Neural cell (in vitro differentiated cells): ENCODE data around the gene SGSM1. TPM values are rescaled to one million over a fixed set of nuclear protein-coding genes. Genes with fewer than 3 reads are reported as not detected.

Experiments
- H2AFZ ChIP-seq: fragments of 200-600, 300-800 bp; sonication (generic), shearing (Covaris generic); 2 replicates; pipeline ENCODE4 v1.6.0; 2014; ENCODE audit warnings: low read depth, mild to moderate bottlenecking, antibody characterized with exemption, low read length, moderate library complexity
- H3F3A ChIP-seq: fragments of 200-600 bp; shearing (Covaris generic); 2 replicates; pipeline ENCODE4 v1.6.1; 2016; ENCODE audit warnings: mild to moderate bottlenecking, moderate library complexity, mixed read lengths, antibody characterized with exemption, low read length; ENCODE audit not compliant: insufficient read depth, poor library complexity, severe bottlenecking
- H3K27ac ChIP-seq: fragments of 200-600, 300-800 bp; sonication (generic), shearing (Covaris generic); 2 replicates; pipeline ENCODE4 v1.5.1; 2014; ENCODE audit warnings: mild to moderate bottlenecking, low read length, moderate library complexity
- H3K27me3 ChIP-seq: fragments of 300-800, 200-600 bp; sonication (generic), shearing (Covaris generic); 2 replicates; pipeline ENCODE4 v1.6.0; 2014; ENCODE audit warnings: mild to moderate bottlenecking, low read depth, low read length, moderate library complexity; ENCODE audit not compliant: insufficient read depth
- H3K36me3 ChIP-seq: fragments of 300-800, 200-600 bp; sonication (generic), shearing (Covaris generic); 2 replicates; pipeline ENCODE4 v1.5.1; 2014; ENCODE audit warnings: mild to moderate bottlenecking, antibody characterized with exemption, low read length, moderate library complexity; ENCODE audit not compliant: insufficient read depth
- H3K4me2 ChIP-seq: fragments of 300-800, 200-600 bp; sonication (generic), shearing (Covaris generic); 2 replicates; pipeline ENCODE4 v1.6.0; 2014; ENCODE audit warnings: mild to moderate bottlenecking, low read length
- H3K4me3 ChIP-seq: fragments of 300-800, 200-600 bp; sonication (generic), shearing (Covaris generic); 2 replicates; pipeline ENCODE4 v1.5.1; 2014; ENCODE audit warnings: mild to moderate bottlenecking, low read length, moderate library complexity
- H3K79me2 ChIP-seq: fragments of 200-600 bp; shearing (Covaris generic); replicated peaks from 2 replicates; pipeline ENCODE4 v1.6.0; 2014; ENCODE audit warnings: mild to moderate bottlenecking, low read length, moderate library complexity; ENCODE audit not compliant: insufficient read depth
- H3K9ac ChIP-seq: fragments of 300-800, 200-600 bp; sonication (generic), shearing (Covaris generic); 2 replicates; pipeline ENCODE4 v1.6.1; 2016; ENCODE audit warnings: mild to moderate bottlenecking, low read length, mixed read lengths
- H3K9me2 ChIP-seq: fragments of 200-600 bp; shearing (Covaris generic); 2 replicates; pipeline ENCODE4 v1.6.1; 2016; ENCODE audit warnings: mild to moderate bottlenecking, low read length, mixed read lengths; ENCODE audit not compliant: insufficient read depth
- H3K9me3 ChIP-seq: fragments of 200-600, 300-800 bp; sonication (generic), shearing (Covaris generic); 2 replicates; pipeline ENCODE4 v1.6.1; 2016; ENCODE audit warnings: mild to moderate bottlenecking, mixed run types, low read length, moderate library complexity, mixed read lengths
- H4K20me1 ChIP-seq: fragments of 200-600 bp; shearing (Covaris generic); 2 replicates; pipeline ENCODE4 v1.6.1; 2016; ENCODE audit warnings: mild to moderate bottlenecking, mixed run types; ENCODE audit not compliant: insufficient read depth
- EP300 ChIP-seq: fragments of 450-650 bp; conservative IDR thresholded peaks from 2 replicates; pipeline ENCODE4 v1.6.1; 2014; ENCODE audit warnings: antibody characterized with exemption, mild to moderate bottlenecking, moderate library complexity; ENCODE audit not compliant: poor library complexity, severe bottlenecking
- EZH2 ChIP-seq: fragments of 200-600, 300-800 bp; shearing (Covaris generic), sonication (generic); IDR thresholded peaks from 2 replicates; pipeline ENCODE4 v1.6.1; 2014; ENCODE audit warnings: antibody characterized with exemption, low read length, borderline replicate concordance, mild to moderate bottlenecking; ENCODE audit not compliant: insufficient read depth, poor library complexity, severe bottlenecking
- MXI1 ChIP-seq: fragments of 450-650 bp; conservative IDR thresholded peaks from 2 replicates; pipeline ENCODE4 v1.6.1; 2014; ENCODE audit warnings: antibody characterized with exemption, mild to moderate bottlenecking; ENCODE audit not compliant: poor library complexity, severe bottlenecking
- POLR2AphosphoS5 ChIP-seq: IDR thresholded peaks from 2 replicates; pipeline ENCODE4 v1.6.1; 2012
- RAD21 ChIP-seq: fragments of 450-650 bp; conservative IDR thresholded peaks from 2 replicates; pipeline ENCODE4 v1.6.1; 2014; ENCODE audit warnings: antibody characterized with exemption, mild to moderate bottlenecking, moderate library complexity
- SMC3 ChIP-seq: fragments of 450-650 bp; conservative IDR thresholded peaks from 2 replicates; pipeline ENCODE4 v1.6.1; 2014; ENCODE audit warnings: antibody characterized with exemption, mild to moderate bottlenecking, moderate library complexity; ENCODE audit not compliant: poor library complexity
- TAF1 ChIP-seq: IDR thresholded peaks from 2 replicates; pipeline ENCODE4 v1.6.1; 2012; ENCODE audit warnings: low read depth
- polyA plus RNA-seq: library from polyadenylated mRNA; depleted of rRNA; stranded (reverse); fragments of >200 nt; gene quantifications from 2 replicates; pipeline ENCODE4 v1.2.3, GENCODE V29; 2014
- TF ChIP-seq, protein P1 (sequence below): IDR thresholded peaks from 2 replicates; pipeline ENCODE4 v1.6.1; 2012; ENCODE audit warnings: borderline replicate concordance
- TF ChIP-seq, protein P2 (sequence below): fragments of 450-650 bp; IDR thresholded peaks from 2 replicates; pipeline ENCODE4 v1.5.1; 2014; ENCODE audit warnings: antibody characterized with exemption, mild to moderate bottlenecking, moderate library complexity; ENCODE audit not compliant: poor library complexity, severe bottlenecking

Gene SGSM1
- polyA plus RNA-seq, 1 donor from 2014 or later: 7.5 TPM

DNA sequence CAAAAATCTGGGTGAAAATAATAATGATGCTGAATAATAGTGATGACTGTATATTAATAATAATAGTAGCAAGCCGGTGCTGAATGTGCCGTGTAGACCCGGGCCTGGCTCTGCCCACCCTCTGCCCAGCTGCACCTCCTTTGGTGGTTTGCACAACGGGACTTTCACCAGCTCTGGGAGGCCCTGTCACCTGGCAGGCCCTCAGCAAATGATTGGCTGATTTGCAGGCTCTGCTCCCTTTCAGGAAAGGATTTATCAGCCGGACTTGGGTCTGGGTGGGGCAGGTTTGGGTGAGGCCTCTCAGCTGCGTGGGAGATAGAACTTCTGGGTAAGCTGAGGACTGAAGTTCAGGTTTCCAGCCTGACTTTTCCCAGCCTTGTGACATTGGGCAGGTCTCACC, 167.9 kb downstream of the SGSM1 start:
- H3K4me2 ChIP-seq: no peak overlapping the region
- H2AFZ ChIP-seq: no peak overlapping the region
- H3K27me3 ChIP-seq: no peaks in the 10 kb centered on the region
- H3K9me3 ChIP-seq: no peaks in the 10 kb centered on the region
- no peak for TF ChIP-seq RAD21
- no peak for TF ChIP-seq POLR2AphosphoS5
- no peak for TF ChIP-seq EZH2
- no peaks in the 10 kb centered on the region for H3K79me2 ChIP-seq
- no peak overlapping the region for H3K9ac ChIP-seq
- no peaks in the 10 kb centered on the region for H3K9me2 ChIP-seq
- no peaks in the 10 kb centered on the region for H3F3A ChIP-seq
- no peak overlapping the region for H3K4me3 ChIP-seq
- H3K36me3 ChIP-seq: no peaks in the 10 kb centered on the region
- no peak overlapping the region for H3K27ac ChIP-seq
- H4K20me1 ChIP-seq: no peaks in the 10 kb centered on the region

DNA sequence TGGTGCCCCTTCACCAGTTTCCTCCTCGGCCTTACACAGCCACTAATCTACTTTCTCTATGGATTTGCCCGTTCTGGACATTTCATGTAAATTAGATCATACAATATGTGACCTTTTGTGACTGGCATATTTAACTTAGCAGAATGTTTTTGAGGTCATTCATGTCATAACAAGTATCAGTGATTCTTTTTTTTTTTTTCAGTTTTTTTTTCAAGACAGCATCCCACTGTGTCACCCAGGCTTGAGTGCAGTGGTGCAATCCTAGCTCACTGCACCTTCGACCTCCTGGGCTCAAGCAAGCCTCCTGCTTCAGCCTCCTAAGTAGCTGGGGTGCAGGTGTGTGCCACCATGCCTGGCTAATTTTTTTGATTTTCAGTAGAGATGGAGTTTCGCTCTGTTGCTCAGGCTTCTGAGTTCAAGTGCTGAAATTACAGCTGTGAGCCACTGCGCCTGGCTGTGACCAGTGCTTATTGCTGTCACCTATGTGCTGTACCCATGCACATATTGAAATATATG, 169.2 kb downstream of the SGSM1 start:
- no peaks in the 10 kb centered on the region for H4K20me1 ChIP-seq
- no peak overlapping the region for H3K9ac ChIP-seq
- no peak overlapping the region for H3K4me2 ChIP-seq
- no peaks in the 10 kb centered on the region for H3K36me3 ChIP-seq
- no peak overlapping the region for H2AFZ ChIP-seq
- TF ChIP-seq EP300 (no peak), EZH2 (no peak), SMC3 (no peak), RAD21 (no peak), MXI1 (no peak), POLR2AphosphoS5 (no peak), TAF1 (no peak)
- TF ChIP-seq, protein P1, sequence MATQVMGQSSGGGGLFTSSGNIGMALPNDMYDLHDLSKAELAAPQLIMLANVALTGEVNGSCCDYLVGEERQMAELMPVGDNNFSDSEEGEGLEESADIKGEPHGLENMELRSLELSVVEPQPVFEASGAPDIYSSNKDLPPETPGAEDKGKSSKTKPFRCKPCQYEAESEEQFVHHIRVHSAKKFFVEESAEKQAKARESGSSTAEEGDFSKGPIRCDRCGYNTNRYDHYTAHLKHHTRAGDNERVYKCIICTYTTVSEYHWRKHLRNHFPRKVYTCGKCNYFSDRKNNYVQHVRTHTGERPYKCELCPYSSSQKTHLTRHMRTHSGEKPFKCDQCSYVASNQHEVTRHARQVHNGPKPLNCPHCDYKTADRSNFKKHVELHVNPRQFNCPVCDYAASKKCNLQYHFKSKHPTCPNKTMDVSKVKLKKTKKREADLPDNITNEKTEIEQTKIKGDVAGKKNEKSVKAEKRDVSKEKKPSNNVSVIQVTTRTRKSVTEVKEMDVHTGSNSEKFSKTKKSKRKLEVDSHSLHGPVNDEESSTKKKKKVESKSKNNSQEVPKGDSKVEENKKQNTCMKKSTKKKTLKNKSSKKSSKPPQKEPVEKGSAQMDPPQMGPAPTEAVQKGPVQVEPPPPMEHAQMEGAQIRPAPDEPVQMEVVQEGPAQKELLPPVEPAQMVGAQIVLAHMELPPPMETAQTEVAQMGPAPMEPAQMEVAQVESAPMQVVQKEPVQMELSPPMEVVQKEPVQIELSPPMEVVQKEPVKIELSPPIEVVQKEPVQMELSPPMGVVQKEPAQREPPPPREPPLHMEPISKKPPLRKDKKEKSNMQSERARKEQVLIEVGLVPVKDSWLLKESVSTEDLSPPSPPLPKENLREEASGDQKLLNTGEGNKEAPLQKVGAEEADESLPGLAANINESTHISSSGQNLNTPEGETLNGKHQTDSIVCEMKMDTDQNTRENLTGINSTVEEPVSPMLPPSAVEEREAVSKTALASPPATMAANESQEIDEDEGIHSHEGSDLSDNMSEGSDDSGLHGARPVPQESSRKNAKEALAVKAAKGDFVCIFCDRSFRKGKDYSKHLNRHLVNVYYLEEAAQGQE: no peak
- TF ChIP-seq, protein P2, sequence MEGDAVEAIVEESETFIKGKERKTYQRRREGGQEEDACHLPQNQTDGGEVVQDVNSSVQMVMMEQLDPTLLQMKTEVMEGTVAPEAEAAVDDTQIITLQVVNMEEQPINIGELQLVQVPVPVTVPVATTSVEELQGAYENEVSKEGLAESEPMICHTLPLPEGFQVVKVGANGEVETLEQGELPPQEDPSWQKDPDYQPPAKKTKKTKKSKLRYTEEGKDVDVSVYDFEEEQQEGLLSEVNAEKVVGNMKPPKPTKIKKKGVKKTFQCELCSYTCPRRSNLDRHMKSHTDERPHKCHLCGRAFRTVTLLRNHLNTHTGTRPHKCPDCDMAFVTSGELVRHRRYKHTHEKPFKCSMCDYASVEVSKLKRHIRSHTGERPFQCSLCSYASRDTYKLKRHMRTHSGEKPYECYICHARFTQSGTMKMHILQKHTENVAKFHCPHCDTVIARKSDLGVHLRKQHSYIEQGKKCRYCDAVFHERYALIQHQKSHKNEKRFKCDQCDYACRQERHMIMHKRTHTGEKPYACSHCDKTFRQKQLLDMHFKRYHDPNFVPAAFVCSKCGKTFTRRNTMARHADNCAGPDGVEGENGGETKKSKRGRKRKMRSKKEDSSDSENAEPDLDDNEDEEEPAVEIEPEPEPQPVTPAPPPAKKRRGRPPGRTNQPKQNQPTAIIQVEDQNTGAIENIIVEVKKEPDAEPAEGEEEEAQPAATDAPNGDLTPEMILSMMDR: no peak
- no peaks in the 10 kb centered on the region for H3K79me2 ChIP-seq
- H3F3A ChIP-seq: no peaks in the 10 kb centered on the region
- H3K27me3 ChIP-seq: no peaks in the 10 kb centered on the region
- no peak overlapping the region for H3K27ac ChIP-seq
- H3K9me2 ChIP-seq: no peaks in the 10 kb centered on the region
- no peak overlapping the region for H3K4me3 ChIP-seq
- H3K9me3 ChIP-seq: no peaks in the 10 kb centered on the region

DNA sequence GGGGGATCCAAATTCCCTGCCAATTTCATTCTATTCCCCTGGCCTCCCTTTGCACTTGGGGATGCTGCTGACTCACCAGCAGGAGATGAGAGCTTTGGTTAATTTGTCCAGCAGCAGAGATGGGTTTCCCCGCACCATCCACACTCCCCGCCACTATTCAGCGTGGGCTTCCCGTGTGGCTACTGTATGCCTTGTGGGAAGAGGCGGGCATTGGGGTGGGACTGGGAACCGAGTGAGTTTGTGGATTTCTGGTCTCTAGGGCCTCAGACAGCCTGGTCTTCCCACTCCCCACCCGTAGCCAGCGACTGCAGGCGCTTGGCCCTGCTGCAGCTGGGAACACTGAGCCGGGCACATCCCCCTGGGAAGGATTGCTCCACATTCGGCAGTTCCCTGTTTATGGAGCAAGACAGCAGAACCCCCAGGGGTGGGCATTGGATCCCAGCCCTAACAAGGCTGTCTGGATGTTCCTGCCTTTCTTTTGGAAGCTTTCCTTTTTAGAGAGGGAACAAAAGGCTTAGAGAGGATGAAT, 169.9 kb downstream of the SGSM1 start:
- no peaks in the 10 kb centered on the region for H3K27me3 ChIP-seq
- H3K4me3 ChIP-seq: no peak overlapping the region
- H3F3A ChIP-seq: no peaks in the 10 kb centered on the region
- no peaks in the 10 kb centered on the region for H3K36me3 ChIP-seq
- no peaks in the 10 kb centered on the region for H4K20me1 ChIP-seq
- TF ChIP-seq, protein P2: no peak
- TF ChIP-seq EP300 (no peak), SMC3 (no peak), TAF1 (no peak), EZH2 (no peak), MXI1 (no peak), POLR2AphosphoS5 (no peak), RAD21 (no peak)
- TF ChIP-seq, protein P1: no peak
- no peaks in the 10 kb centered on the region for H3K9me3 ChIP-seq
- H3K27ac ChIP-seq: no peak overlapping the region
- no peaks in the 10 kb centered on the region for H3K9me2 ChIP-seq
- H3K79me2 ChIP-seq: no peaks in the 10 kb centered on the region
- no peak overlapping the region for H2AFZ ChIP-seq
- no peak overlapping the region for H3K9ac ChIP-seq
- no peak overlapping the region for H3K4me2 ChIP-seq
